ENCODE data around the gene SEMA3C. TPM values are rescaled to one million over a fixed set of nuclear protein-coding genes. Genes with fewer than 3 reads are reported as not detected.

Gene SEMA3C
- total RNA-seq, 1 donor from 2014 or later, result 90.6 TPM

DNA sequence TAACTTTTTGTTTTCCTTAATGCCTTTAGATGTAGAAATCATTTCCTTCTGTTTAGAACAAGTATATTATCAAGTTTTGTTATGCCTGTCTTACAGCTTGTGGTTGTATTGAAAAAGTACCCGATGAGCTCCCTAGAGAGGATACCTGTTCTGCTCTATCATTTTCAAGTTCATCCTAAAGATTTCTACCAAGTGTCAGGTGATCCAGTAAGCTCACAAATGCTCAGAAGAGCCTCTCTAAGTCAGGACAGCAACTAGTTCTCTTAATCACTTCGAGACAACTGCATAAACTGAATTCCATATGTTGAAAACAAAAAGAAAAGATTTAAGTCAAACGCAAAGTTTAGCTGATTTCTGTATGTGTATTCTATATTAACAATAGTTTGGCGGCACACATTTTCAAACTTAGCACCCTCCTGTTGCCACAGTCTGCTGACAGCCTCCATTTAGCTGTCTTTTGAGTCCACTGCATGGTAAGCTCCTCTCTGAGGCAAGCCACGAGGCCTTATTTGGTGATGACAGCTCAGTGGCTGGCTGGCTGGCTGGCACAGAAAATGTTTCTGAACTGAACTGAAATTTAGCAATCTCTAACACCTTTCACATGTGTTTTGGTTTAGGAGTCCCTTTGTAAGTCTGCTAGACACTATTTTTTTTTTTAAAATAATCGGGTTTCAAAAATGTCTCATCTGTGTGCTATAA lies 59.4 kb downstream of the SEMA3C start:
- H3K4me3 ChIP-seq, result no peak overlapping the region
- no peaks in the 10 kb centered on the region for H3K9me3 ChIP-seq
- TF ChIP-seq, protein P1, sequence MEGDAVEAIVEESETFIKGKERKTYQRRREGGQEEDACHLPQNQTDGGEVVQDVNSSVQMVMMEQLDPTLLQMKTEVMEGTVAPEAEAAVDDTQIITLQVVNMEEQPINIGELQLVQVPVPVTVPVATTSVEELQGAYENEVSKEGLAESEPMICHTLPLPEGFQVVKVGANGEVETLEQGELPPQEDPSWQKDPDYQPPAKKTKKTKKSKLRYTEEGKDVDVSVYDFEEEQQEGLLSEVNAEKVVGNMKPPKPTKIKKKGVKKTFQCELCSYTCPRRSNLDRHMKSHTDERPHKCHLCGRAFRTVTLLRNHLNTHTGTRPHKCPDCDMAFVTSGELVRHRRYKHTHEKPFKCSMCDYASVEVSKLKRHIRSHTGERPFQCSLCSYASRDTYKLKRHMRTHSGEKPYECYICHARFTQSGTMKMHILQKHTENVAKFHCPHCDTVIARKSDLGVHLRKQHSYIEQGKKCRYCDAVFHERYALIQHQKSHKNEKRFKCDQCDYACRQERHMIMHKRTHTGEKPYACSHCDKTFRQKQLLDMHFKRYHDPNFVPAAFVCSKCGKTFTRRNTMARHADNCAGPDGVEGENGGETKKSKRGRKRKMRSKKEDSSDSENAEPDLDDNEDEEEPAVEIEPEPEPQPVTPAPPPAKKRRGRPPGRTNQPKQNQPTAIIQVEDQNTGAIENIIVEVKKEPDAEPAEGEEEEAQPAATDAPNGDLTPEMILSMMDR (IDR thresholded peaks at IDR 0.05), result no peak
- TF ChIP-seq POLR2AphosphoS5 (IDR thresholded peaks at IDR 0.05; ENCODE audit: insufficient read depth in 1 of 2, low read depth in 1 of 2), result peak in 1 of 2 donors; percentile 7
- intact Hi-C loops (cut with DNase I), result no loop called here
- no peaks in the 10 kb centered on the region for H3K36me3 ChIP-seq
- no peak for DNase-seq (ENCODE audit: extremely low spot score in 2 of 2)
- H3K27me3 ChIP-seq, result no peaks in the 10 kb centered on the region
- H3K27ac ChIP-seq, result peak overlapping the region; percentile 30
- no peaks in the 10 kb centered on the region for H3K4me1 ChIP-seq

DNA sequence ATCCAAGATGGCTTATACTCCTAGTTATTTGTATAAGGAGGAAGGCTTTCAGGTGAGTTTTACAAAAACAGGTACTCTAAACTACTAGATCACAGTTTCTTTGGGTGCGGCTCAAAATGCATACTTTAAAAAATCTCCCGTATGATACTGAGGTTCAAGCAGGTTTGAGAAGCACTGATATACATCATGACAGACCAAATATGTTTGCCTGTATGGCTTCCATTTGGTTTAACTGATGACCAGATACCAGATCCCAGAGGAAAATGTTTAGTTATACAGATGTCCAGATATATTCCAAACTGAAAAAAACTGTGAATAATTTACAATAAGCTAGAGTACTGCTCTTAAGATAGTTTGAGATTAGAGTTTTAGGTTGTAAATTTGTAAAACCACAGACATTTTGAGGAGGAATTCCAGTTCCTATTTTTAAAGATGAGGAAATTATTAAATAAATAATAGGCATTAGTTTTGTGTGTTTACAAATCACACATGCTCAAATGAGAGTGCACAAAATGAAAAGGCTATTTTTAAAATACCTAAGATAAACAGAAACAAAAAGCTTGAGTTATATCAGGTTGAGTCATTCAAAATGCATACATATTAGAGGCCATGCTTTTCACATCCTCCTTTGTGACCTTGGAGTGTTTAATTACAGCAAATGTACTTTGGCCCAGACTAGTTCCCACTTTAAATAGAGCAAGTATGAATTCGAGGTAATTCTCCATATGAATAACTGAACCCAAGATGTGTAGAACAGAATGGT lies 60.5 kb downstream of the SEMA3C start:
- DNase-seq (ENCODE audit: extremely low spot score in 2 of 2), result no peak
- H3K9me3 ChIP-seq, result no peaks in the 10 kb centered on the region
- no peak for TF ChIP-seq POLR2A (IDR thresholded peaks at IDR 0.05)
- TF ChIP-seq, protein P1 (IDR thresholded peaks at IDR 0.05), result no peak
- no peak for TF ChIP-seq POLR2AphosphoS5 (IDR thresholded peaks at IDR 0.05; ENCODE audit: insufficient read depth in 1 of 2, low read depth in 1 of 2)
- peak overlapping the region; percentile 30 for H3K27ac ChIP-seq
- intact Hi-C loops (cut with DNase I), result no loop called here
- H3K36me3 ChIP-seq, result no peaks in the 10 kb centered on the region
- H3K27me3 ChIP-seq, result no peaks in the 10 kb centered on the region
- H3K4me3 ChIP-seq, result no peak overlapping the region
- no peaks in the 10 kb centered on the region for H3K4me1 ChIP-seq

DNA sequence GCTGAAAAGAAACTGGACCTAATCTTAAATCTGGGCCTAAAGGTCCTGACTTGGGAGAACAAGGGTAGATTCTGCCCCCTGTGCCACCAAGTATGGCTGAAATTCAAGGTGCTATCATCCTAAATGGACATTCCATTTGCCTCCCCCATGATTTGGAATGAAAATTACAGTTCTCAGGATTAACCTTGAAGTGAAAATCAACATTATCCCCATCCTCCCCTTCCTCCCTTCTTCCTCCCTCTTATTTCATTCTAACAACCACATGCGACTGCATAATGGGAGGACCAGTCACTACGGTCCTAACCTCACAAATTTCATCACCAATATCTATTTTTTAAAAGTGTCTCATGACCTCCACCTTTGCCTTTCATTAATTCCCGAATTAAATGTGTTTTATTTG lies 62.1 kb downstream of the SEMA3C start:
- TF ChIP-seq, protein P1 (IDR thresholded peaks at IDR 0.05), result no peak
- TF ChIP-seq POLR2A (IDR thresholded peaks at IDR 0.05), result no peak
- no peak for TF ChIP-seq POLR2AphosphoS5 (IDR thresholded peaks at IDR 0.05; ENCODE audit: insufficient read depth in 1 of 2, low read depth in 1 of 2)
- H3K27ac ChIP-seq, result no peak overlapping the region
- intact Hi-C loops (cut with DNase I), result no loop called here
- no peaks in the 10 kb centered on the region for H3K4me1 ChIP-seq
- H3K36me3 ChIP-seq, result no peaks in the 10 kb centered on the region
- no peaks in the 10 kb centered on the region for H3K27me3 ChIP-seq
- no peaks in the 10 kb centered on the region for H3K9me3 ChIP-seq
- no peak overlapping the region for H3K4me3 ChIP-seq
- no peak for DNase-seq (ENCODE audit: extremely low spot score in 2 of 2)

DNA sequence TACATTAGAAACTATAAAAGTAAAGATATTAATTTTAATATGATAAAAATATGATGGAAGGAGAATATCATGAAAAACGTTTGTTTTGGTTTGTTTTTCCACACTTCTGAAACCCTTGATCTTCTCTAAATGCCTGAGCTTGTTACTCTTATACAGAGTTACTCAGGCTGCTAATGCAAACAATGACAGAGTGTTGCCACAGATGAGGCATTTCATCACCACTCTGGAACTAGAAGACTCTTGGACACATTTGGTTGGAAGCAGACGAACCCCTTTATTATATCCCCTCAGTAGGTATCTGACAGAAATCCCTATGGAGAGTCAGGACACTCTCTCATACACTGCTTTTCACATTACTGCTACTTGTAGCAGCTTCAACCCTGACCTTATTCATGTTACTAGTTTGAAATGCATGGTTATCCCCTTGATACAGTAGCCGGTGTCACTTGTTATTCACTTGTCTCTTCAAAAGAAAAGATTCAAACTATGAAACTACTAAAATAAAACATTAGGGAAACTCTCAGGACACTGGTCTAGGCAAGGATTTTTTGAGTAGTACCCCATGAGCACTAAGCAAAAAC lies 66.9 kb downstream of the SEMA3C start:
- intact Hi-C loops (cut with DNase I), result no loop called here
- Histone ChIP-seq H3K4me1 (peaks cover 13% of the 10 kb centered on the region), H3K36me3 (no peaks in the 10 kb centered on the region), H3K27ac (no peak overlapping the region), H3K9me3 (no peaks in the 10 kb centered on the region), H3K27me3 (no peaks in the 10 kb centered on the region), H3K4me3 (no peak overlapping the region)
- TF ChIP-seq, protein P1 (IDR thresholded peaks at IDR 0.05), result no peak
- TF ChIP-seq POLR2AphosphoS5 (IDR thresholded peaks at IDR 0.05; ENCODE audit: insufficient read depth in 1 of 2, low read depth in 1 of 2) (no peak), POLR2A (IDR thresholded peaks at IDR 0.05) (no peak)
- DNase-seq (ENCODE audit: extremely low spot score in 2 of 2), result no peak
